ENCODE results near the gene CTDSPL.

- no peak for TF ChIP-seq CTCF (conservative IDR thresholded peaks at IDR 0.05; ENCODE audit: low read depth, low read length)
- TF ChIP-seq EZH2 (IDR thresholded peaks at IDR 0.05; ENCODE audit: borderline replicate concordance, low read depth, low read length, poor library complexity, severe bottlenecking) = no peak
These were observed 138.7 kb downstream of the CTDSPL start for GRCh38 chr3:38000242-38000916.

Measured in A673 (cell line).